Measurements from ENCODE around the gene ANTXR1.

The ANTXR1 gene

GRCh38 chr2:69195706-69196105, 182.7 kb downstream of the ANTXR1 start:
- Histone ChIP-seq H3K4me3 (ENCODE audit: low read length, poor library complexity, severe bottlenecking) (no peak overlapping the region), H4K20me1 (ENCODE audit: insufficient read depth, low read length, poor library complexity, severe bottlenecking) (no peaks in the 10 kb centered on the region), H3K9me2 (replicated peaks; ENCODE audit: low read depth, low read length) (no peaks in the 10 kb centered on the region), H3K9ac (ENCODE audit: low read depth, low read length, poor library complexity, severe bottlenecking) (no peak overlapping the region), H3K27me3 (ENCODE audit: insufficient read depth, low read length, poor library complexity, severe bottlenecking) (no peaks in the 10 kb centered on the region), H3K79me2 (ENCODE audit: insufficient read depth, low read length) (no peaks in the 10 kb centered on the region), H3K36me3 (ENCODE audit: insufficient read depth, low read length) (no peaks in the 10 kb centered on the region; the same call in 1 of the 2 replicates), H2AFZ (ENCODE audit: low read length) (no peak overlapping the region), H3K9me3 (ENCODE audit: insufficient read depth, low read depth, low read length) (no peaks in the 10 kb centered on the region), H3F3A (ENCODE audit: low read depth) (no peaks in the 10 kb centered on the region), H3K4me1 (ENCODE audit: insufficient read depth, low read length, poor library complexity, severe bottlenecking) (no peaks in the 10 kb centered on the region), H3K4me2 (ENCODE audit: low read depth, low read length, poor library complexity, severe bottlenecking) (no peak overlapping the region)
- no peak for TF ChIP-seq EZH2phosphoT487 (IDR thresholded peaks at IDR 0.05; ENCODE audit: borderline replicate concordance)
- no peak for TF ChIP-seq CTCF (conservative IDR thresholded peaks at IDR 0.05; ENCODE audit: low read length)

- Histone ChIP-seq H3K36me3 (ENCODE audit: insufficient read depth, low read length) (no peaks in the 10 kb centered on the region; the same call in 1 of the 2 replicates), H3K4me3 (ENCODE audit: low read length, poor library complexity, severe bottlenecking) (no peak overlapping the region), H3K9me2 (replicated peaks; ENCODE audit: low read depth, low read length) (no peaks in the 10 kb centered on the region), H4K20me1 (ENCODE audit: insufficient read depth, low read length, poor library complexity, severe bottlenecking) (no peaks in the 10 kb centered on the region), H2AFZ (ENCODE audit: low read length) (no peak overlapping the region), H3K4me1 (ENCODE audit: insufficient read depth, low read length, poor library complexity, severe bottlenecking) (no peaks in the 10 kb centered on the region), H3K27me3 (ENCODE audit: insufficient read depth, low read length, poor library complexity, severe bottlenecking) (no peaks in the 10 kb centered on the region), H3K79me2 (ENCODE audit: insufficient read depth, low read length) (no peaks in the 10 kb centered on the region), H3K4me2 (ENCODE audit: low read depth, low read length, poor library complexity, severe bottlenecking) (no peak overlapping the region), H3K9ac (ENCODE audit: low read depth, low read length, poor library complexity, severe bottlenecking) (no peak overlapping the region), H3F3A (ENCODE audit: low read depth) (no peaks in the 10 kb centered on the region), H3K9me3 (ENCODE audit: insufficient read depth, low read depth, low read length) (no peaks in the 10 kb centered on the region)
- TF ChIP-seq CTCF (conservative IDR thresholded peaks at IDR 0.05; ENCODE audit: low read length): no peak
Measured at GRCh38 chr2:69196327-69197117, 183.5 kb downstream of the ANTXR1 start.

- no peak overlapping the region for H3K9ac ChIP-seq (ENCODE audit: low read depth, low read length, poor library complexity, severe bottlenecking)
- no peaks in the 10 kb centered on the region for H3K27me3 ChIP-seq (ENCODE audit: insufficient read depth, low read length, poor library complexity, severe bottlenecking)
- TF ChIP-seq EZH2phosphoT487 (IDR thresholded peaks at IDR 0.05; ENCODE audit: borderline replicate concordance) (no peak), CTCF (conservative IDR thresholded peaks at IDR 0.05; ENCODE audit: low read length) (no peak)
- H2AFZ ChIP-seq (ENCODE audit: low read length): no peak overlapping the region
- H3K9me3 ChIP-seq (ENCODE audit: insufficient read depth, low read depth, low read length): no peaks in the 10 kb centered on the region
- no peaks in the 10 kb centered on the region for H4K20me1 ChIP-seq (ENCODE audit: insufficient read depth, low read length, poor library complexity, severe bottlenecking)
- H3K79me2 ChIP-seq (ENCODE audit: insufficient read depth, low read length): no peaks in the 10 kb centered on the region
- H3K9me2 ChIP-seq (replicated peaks; ENCODE audit: low read depth, low read length): no peaks in the 10 kb centered on the region
- H3K36me3 ChIP-seq (ENCODE audit: insufficient read depth, low read length): no peaks in the 10 kb centered on the region; the same call in 1 of the 2 replicates
- H3K4me2 ChIP-seq (ENCODE audit: low read depth, low read length, poor library complexity, severe bottlenecking): no peak overlapping the region
- no peak overlapping the region for H3K4me3 ChIP-seq (ENCODE audit: low read length, poor library complexity, severe bottlenecking)
- no peaks in the 10 kb centered on the region for H3F3A ChIP-seq (ENCODE audit: low read depth)
- no peaks in the 10 kb centered on the region for H3K4me1 ChIP-seq (ENCODE audit: insufficient read depth, low read length, poor library complexity, severe bottlenecking)
Measured at GRCh38 chr2:69200107-69200520, 187.1 kb downstream of the ANTXR1 start.
